AG09309 (cell line): ENCODE results near the gene LYSET.
"Not testable (repeated sequence)": the region's sequence is repeated elsewhere in the genome, so short reads cannot be mapped to it uniquely, and the experiment has no call there.

ENCODE experiments used
- DNase-seq: peaks from one replicate; pipeline ENCODE4 v3.0.0-alpha.2; 2010; ENCODE audit warnings: low read depth
- H3K4me3 ChIP-seq: 2 replicates; pipeline ENCODE4 v1.5.1; 2011; ENCODE audit warnings: mild to moderate bottlenecking, low read depth, low read length, moderate library complexity; ENCODE audit not compliant: control insufficient read depth
- CTCF ChIP-seq: IDR thresholded peaks from 2 replicates; pipeline ENCODE4 v1.5.1; 2011; ENCODE audit warnings: mild to moderate bottlenecking, low read depth, low read length, inconsistent platforms; ENCODE audit not compliant: insufficient read depth, control insufficient read depth; ENCODE audit errors: missing control alignments

Gene LYSET

DNA sequence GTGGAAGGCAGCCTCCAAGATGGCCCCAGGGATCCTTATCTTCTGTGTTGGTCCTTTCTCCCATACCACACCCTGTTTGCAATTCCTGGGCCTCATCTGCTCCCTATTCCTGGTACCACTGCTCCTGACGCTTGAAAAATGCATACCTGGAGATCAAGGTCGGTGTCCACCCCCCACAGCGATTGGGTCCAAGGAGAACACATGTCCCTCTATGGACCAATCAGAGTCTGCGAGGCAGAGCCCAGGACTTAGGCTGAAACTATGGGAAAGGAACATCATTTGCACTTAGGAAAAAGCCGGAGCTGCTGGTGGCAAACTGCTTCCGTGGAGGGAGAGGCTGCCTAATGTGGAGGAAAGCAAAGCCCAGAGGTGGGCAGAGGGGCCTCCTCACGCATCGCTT is 36.1 kb upstream of the LYSET start:
- TF ChIP-seq CTCF = no peak
- H3K4me3 ChIP-seq = no peak overlapping the region
- DNase-seq = no peak

- H3K4me3 ChIP-seq = no peak overlapping the region
- no peak for DNase-seq
- TF ChIP-seq CTCF = no peak
These were observed 34.6 kb upstream of the LYSET start for GRCh38 chr14:93150227-93151208.

GRCh38 chr14:93153121-93153520 is 32.0 kb upstream of the LYSET start:
- H3K4me3 ChIP-seq = no peak overlapping the region
- no peak for DNase-seq
- no peak for TF ChIP-seq CTCF

DNA sequence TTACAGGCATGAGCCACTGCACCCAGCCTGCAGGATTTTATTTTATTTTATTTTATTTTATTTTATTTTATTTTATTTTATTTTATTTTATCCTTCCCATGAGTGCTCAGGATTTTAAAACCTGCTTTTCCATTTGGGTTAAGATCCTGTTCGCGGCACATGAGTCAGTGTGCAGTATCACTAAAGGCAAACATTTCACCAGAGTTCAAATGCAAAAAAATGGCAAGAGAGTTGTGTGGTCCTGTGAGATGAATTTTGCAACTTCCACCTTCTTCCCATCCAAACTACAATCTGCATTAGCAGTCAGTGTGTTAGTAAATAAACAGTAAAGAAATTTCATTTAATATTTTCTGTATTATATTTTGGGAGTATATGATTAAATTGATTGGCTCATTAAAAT is 29.4 kb upstream of the LYSET start:
- no peak for DNase-seq
- no peak for TF ChIP-seq CTCF
- no peak overlapping the region for H3K4me3 ChIP-seq

DNA sequence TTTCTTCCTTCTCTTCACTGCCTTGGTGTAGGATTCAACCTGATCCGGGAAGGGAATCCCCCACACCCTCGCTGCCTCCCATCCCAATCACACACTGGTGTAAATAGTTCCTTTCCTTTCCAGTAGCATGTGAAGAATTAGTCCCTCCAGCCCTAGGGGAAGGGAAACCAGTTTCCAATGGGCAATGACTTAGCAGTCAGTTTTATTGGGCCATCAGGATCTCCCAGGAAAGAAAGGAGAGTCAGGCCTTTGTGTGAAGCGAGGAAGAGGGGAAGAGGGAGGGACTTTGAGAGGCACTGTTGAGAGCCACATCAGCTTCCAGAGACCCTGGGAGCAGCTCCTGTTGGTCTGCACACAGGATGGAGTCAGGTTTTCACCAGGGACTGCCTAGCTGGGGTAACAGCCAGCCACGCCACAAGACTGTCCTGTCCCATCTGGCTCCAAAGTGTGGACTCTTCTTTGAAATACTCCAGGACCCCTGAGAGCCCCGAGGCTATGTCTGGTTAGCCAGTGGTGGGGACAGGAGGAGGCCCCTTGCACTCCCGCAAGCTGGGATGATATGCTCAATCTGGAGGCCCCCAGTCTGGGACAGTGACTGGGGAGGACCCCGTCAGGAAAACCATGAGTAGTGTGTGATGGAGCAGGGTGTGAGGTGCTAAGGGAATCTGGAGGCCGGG is 28.3 kb upstream of the LYSET start:
- no peak for TF ChIP-seq CTCF

GRCh38 chr14:93158349-93158748 is 26.8 kb upstream of the LYSET start:
- DNase-seq, H3K4me3 ChIP-seq: not testable (repeated sequence)

More for the DNA sequence above, 28.3 kb upstream of the LYSET start:
- no peak overlapping the region for H3K4me3 ChIP-seq
- no peak for DNase-seq

- not testable (repeated sequence) for DNase-seq, H3K4me3 ChIP-seq
These were observed 25.3 kb upstream of the LYSET start for GRCh38 chr14:93159625-93160352.
